Ascending aorta (tissue), 2 donors: ENCODE results near the gene UBQLNL. TPM values are rescaled to one million over a fixed set of nuclear protein-coding genes. Genes with fewer than 3 reads are reported as not detected.

Experiments used
- DNase-seq, 2 donors: peaks; one replicate each; pipeline ENCODE4 v3.0.0-alpha.2; 2019; ENCODE audit warnings: low spot score in 2 of 2
- H3K27ac ChIP-seq, 2 donors: fragments of 200-600 bp; sonication (generic); one replicate each; pipeline ENCODE4 v1.5.1; 2016 to 2017; ENCODE audit warnings: mild to moderate bottlenecking in 1 of 2
- H3K27me3 ChIP-seq: fragments of 200-600 bp; sonication (generic); one replicate; pipeline ENCODE4 v1.5.1; 2017
- H3K36me3 ChIP-seq, 2 donors: fragments of 200-600 bp; sonication (generic); one replicate each; pipeline ENCODE4 v1.5.1; 2016
- H3K4me1 ChIP-seq, 2 donors: fragments of 200-600 bp; sonication (generic); one replicate each; pipeline ENCODE4 v1.5.1; 2016 to 2017; ENCODE audit warnings: mild to moderate bottlenecking in 1 of 2
- H3K4me3 ChIP-seq, 2 donors: fragments of 200-600 bp; sonication (generic); one replicate each; pipeline ENCODE4 v1.5.1; 2016 to 2017; ENCODE audit warnings: mild to moderate bottlenecking in 1 of 2
- H3K9me3 ChIP-seq, 2 donors: fragments of 200-600 bp; sonication (generic); one replicate each; pipeline ENCODE4 v1.5.1; 2016
- CTCF ChIP-seq, 3 experiments: fragments of 200-600 bp in 2 of 3; fragments of 450-650 bp in 1 of 3; sonication (generic) in 2 of 3; IDR thresholded peaks; one replicate each; pipeline ENCODE4 v1.5.1; 2016 to 2019; ENCODE audit warnings: antibody characterized with exemption in 3 of 3, mild to moderate bottlenecking in 1 of 3, moderate library complexity in 1 of 3
- intact Hi-C: fragments of 100-400 bp; cut with DNase I; formaldehyde crosslinking; loops from one replicate; pipeline ENCODE4 v1.15.1; 2023
- total RNA-seq: library from RNA; depleted of rRNA; stranded (reverse); fragments of >200 nt; gene quantifications from one replicate; pipeline ENCODE4 v1.1.0, GENCODE V29; 2016

The UBQLNL gene
- total RNA-seq, 1 donor from 2014 or later = not detected

DNA sequence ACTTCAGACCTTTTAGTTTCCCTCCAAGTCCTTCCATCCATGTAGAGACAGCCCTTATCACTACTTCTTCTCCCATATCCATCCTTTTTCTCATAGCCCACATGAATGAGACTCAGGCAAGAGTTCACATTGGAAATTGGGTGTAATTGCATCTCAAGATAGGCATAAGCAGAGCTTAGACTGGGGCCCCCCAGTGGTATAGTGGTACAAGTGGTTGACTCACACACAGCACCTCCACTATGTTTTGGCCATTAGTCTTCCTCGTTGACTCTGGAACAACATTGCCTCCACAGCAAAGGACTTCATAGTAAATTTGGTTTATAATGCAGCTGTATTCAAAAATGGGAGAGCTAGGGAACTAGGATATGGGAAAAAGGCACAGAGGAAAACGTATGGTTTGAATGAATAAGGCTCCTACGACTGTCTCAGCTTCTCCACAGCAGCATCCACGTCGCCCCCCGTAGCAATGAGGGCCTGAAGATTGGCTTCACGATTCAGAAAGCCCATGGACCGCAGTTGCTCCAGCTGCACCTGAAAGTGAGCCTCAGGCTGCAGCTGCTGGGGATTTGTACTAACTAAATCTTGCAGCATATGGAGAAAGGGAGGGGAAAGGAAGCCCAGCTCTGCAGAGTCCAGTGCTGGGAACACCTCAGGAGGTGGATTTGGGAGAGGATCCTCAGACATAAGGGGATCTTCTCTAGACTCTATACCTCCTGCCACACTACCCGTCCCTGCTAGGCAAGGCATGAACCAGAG, 9.1 kb downstream of the UBQLNL start:
- Histone ChIP-seq H3K4me3 (no peak overlapping the region), H3K9me3 (no peaks in the 10 kb centered on the region), H3K36me3 (no peaks in the 10 kb centered on the region), H3K27ac (no peak overlapping the region), H3K4me1 (no peaks in the 10 kb centered on the region), H3K27me3 (no peaks in the 10 kb centered on the region)
- intact Hi-C loops = no loop called here
- no peak for TF ChIP-seq CTCF (IDR thresholded peaks at IDR 0.05)
- no peak for DNase-seq

GRCh38 chr11:5505363-5506048, 11.0 kb downstream of the UBQLNL start:
- Histone ChIP-seq H3K36me3 (no peaks in the 10 kb centered on the region), H3K9me3 (no peaks in the 10 kb centered on the region), H3K27ac (no peak overlapping the region), H3K27me3 (no peaks in the 10 kb centered on the region), H3K4me1 (no peaks in the 10 kb centered on the region), H3K4me3 (no peak overlapping the region)
- DNase-seq = no peak
- intact Hi-C loops = no loop called here
- no peak for TF ChIP-seq CTCF (IDR thresholded peaks at IDR 0.05)

DNA sequence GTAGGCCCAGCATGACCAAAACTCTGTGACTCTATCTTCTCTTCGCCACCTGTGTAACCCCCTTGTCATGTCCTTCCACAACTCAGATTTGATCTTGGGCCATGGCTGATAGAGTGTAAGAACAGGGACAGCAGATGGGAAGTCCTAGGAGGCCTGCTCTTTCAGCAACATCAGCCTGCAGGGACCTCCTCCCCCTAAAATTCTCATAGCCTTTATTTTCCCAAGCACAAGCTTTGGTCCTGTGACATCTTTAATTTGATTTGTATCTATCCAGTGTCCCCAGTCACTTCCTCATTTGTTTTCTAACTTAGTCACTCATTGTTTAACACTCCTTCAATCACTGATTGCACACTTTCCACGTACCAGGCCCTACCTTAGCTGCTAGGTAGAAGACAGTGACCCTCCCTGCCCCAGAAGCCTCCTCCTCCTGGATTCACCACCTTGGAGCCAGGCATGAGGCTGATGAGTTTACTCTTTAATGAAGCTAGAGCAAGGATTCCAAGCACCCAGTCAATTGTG, 12.0 kb downstream of the UBQLNL start:
- no peak for DNase-seq
- Histone ChIP-seq H3K36me3 (no peaks in the 10 kb centered on the region), H3K27me3 (no peaks in the 10 kb centered on the region), H3K9me3 (no peaks in the 10 kb centered on the region), H3K27ac (no peak overlapping the region), H3K4me3 (no peak overlapping the region), H3K4me1 (no peaks in the 10 kb centered on the region)
- intact Hi-C loops = no loop called here
- TF ChIP-seq CTCF (IDR thresholded peaks at IDR 0.05) = no peak

DNA sequence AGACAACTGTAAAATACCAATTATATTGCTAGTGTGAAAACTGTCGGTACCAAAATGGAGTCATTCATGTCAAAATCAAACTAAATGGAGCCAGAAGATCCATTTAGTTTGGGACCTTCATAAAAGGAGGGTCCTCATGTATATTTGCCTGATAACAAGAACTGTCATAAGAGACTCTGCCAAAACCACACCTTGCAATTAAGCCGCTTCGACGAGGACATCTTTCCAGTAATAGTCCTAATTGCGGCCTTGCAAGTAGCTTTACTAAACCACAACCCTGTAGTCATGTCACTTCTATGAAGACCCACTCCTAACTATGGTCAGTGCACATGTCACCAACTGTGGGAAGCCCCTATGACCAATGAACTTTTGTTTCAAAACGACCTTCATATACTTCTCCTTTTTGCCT, 16.1 kb downstream of the UBQLNL start:
- Histone ChIP-seq H3K4me3 (no peak overlapping the region), H3K27ac (no peak overlapping the region), H3K4me1 (no peaks in the 10 kb centered on the region), H3K36me3 (no peaks in the 10 kb centered on the region), H3K9me3 (no peaks in the 10 kb centered on the region), H3K27me3 (no peaks in the 10 kb centered on the region)
- intact Hi-C loops = no loop called here
- TF ChIP-seq CTCF (IDR thresholded peaks at IDR 0.05) = no peak
- no peak for DNase-seq

GRCh38 chr11:5499671-5500070, 16.8 kb downstream of the UBQLNL start:
- no peak overlapping the region for H3K27ac ChIP-seq
- TF ChIP-seq CTCF (IDR thresholded peaks at IDR 0.05) = no peak
- intact Hi-C loops = no loop called here
- no peak overlapping the region for H3K4me3 ChIP-seq
- DNase-seq = no peak
- no peaks in the 10 kb centered on the region for H3K4me1 ChIP-seq
- H3K9me3 ChIP-seq = no peaks in the 10 kb centered on the region
- H3K36me3 ChIP-seq = no peaks in the 10 kb centered on the region
- no peaks in the 10 kb centered on the region for H3K27me3 ChIP-seq
